Sigmoid colon (tissue), 4 donors: ENCODE measurements around the gene ADRB2.

Experiments used
- CTCF ChIP-seq, 4 experiments: fragments of 450-650 bp in 3 of 4; fragments of 200-600 bp in 1 of 4; IDR thresholded peaks; one replicate each; pipeline ENCODE4 v1.5.1; 2016 to 2019; ENCODE audit warnings: antibody characterized with exemption in 4 of 4, mild to moderate bottlenecking in 3 of 4, moderate library complexity in 2 of 4
- POLR2AphosphoS5 ChIP-seq, 4 donors: sonication (generic); formaldehyde crosslinking; IDR thresholded peaks; one replicate each; pipeline ENCODE4 v1.6.1; 2017; ENCODE audit warnings: antibody characterized with exemption in 4 of 4

DNA sequence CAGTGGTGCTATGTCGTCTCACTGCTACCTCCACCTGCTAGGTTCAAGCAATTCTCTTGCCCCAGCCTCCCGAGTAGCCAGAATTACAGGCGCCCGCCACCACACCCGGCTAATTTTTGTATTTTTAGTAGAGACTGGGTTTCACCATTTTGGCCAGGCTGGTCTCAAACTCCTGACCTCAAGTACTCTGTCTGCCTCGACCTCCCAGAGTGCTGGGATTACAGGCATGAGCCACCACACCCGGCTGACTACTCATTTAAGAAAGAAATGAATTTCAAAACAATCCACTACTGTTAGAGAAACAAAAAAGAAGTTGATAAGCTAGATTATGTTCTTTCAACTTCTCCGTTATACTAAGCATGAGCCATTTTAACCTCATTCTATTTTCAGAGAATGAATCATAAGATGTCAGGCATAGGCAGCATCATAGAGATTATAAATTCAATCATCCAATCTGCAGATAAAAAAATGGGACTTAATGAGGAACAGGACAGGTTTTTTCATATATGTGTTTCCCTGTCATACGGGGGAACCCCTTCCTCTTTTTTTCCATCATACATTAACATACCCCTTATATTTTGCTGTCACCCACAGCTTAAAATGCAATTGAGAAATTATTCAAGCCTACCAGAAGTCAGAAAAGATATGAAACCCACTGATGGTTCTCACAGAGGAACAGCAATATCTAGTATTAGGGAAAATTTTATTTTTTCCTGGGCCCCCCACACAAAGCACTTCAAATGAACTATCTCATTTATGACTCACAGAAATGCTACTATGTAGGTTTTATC lies 26.5 kb upstream of the ADRB2 start:
- no peak for TF ChIP-seq CTCF (IDR thresholded peaks at IDR 0.05)
- no peak for TF ChIP-seq POLR2AphosphoS5 (IDR thresholded peaks at IDR 0.05)
